Left hindlimb (tissue), 1 donor: ENCODE measurements around the gene SF1.

Source experiments
- DNase-seq: peaks from one replicate; pipeline ENCODE4 v3.0.0-alpha.2; 2018

SF1 gene

GRCh38 chr11:64800303-64801157, 22.2 kb upstream of the SF1 start:
- no peak for DNase-seq

GRCh38 chr11:64799623-64800302, 21.4 kb upstream of the SF1 start:
- no peak for DNase-seq

GRCh38 chr11:64799256-64799622, 20.9 kb upstream of the SF1 start:
- no peak for DNase-seq

- no peak for DNase-seq
Measured at GRCh38 chr11:64796757-64797541, 18.6 kb upstream of the SF1 start.

GRCh38 chr11:64796047-64796756, 17.9 kb upstream of the SF1 start:
- DNase-seq = no peak

- DNase-seq = no peak
Measured at GRCh38 chr11:64794526-64794925, 16.2 kb upstream of the SF1 start.

GRCh38 chr11:64793271-64794160, 15.2 kb upstream of the SF1 start:
- no peak for DNase-seq

GRCh38 chr11:64792482-64792881, 14.1 kb upstream of the SF1 start:
- no peak for DNase-seq

- DNase-seq = no peak
Measured at GRCh38 chr11:64791781-64792291, 13.5 kb upstream of the SF1 start.

- no peak for DNase-seq
Measured at GRCh38 chr11:64790205-64791095, 12.1 kb upstream of the SF1 start.

GRCh38 chr11:64789331-64790204, 11.2 kb upstream of the SF1 start:
- DNase-seq = no peak

GRCh38 chr11:64788321-64789215, 10.2 kb upstream of the SF1 start:
- no peak for DNase-seq

GRCh38 chr11:64787526-64788320, 9.4 kb upstream of the SF1 start:
- DNase-seq = no peak

- no peak for DNase-seq
Measured at GRCh38 chr11:64786308-64786707, 8.0 kb upstream of the SF1 start.

GRCh38 chr11:64784813-64785581, 6.7 kb upstream of the SF1 start:
- DNase-seq = no peak

- DNase-seq = no peak
Measured at GRCh38 chr11:64778223-64778472, 194 bp downstream of the SF1 start.
